H1 (cell line): Measurements from ENCODE around the gene ABCD1. TPM values are rescaled to one million over a fixed set of nuclear protein-coding genes. Genes with fewer than 3 reads are reported as not detected.

Experiments used
- HDAC6 ChIP-seq: IDR thresholded peaks from one replicate; pipeline ENCODE4 v1.7.1; 2012; ENCODE audit warnings: low read depth, mild to moderate bottlenecking, inconsistent platforms, low read length, moderate library complexity
- PHF8 ChIP-seq: fragments of 200-600 bp; sonication (generic); conservative IDR thresholded peaks from 2 replicates; pipeline ENCODE4 v1.7.1; 2012; ENCODE audit warnings: low read depth, mild to moderate bottlenecking, inconsistent platforms, low read length, moderate library complexity
- polyA plus RNA-seq, 7 experiments: library from polyadenylated mRNA; depleted of rRNA in 3 of 7; stranded (reverse) in 5 of 7; unstranded in 2 of 7; fragments of >200 nt in 5 of 7; fragments of 200-250 nt in 2 of 7; gene quantifications; 1 replicate in 5 of 7; 2 replicates in 1 of 7; 4 replicates in 1 of 7; pipeline versions ENCODE4 v1.2.1 to v1.2.3, GENCODE V29; 2011 to 2013; ENCODE audit warnings: missing spikeins in 2 of 7, mixed read lengths in 2 of 7
- total RNA-seq: library from RNA; stranded (reverse); fragmentation: NEBNext Ultra II Directional; extraction: Animal tissue kit (Norgen Biotek cat#: 25700); gene quantifications from 2 replicates; pipeline ENCODE4 v1.2.1, GENCODE V29; 2021

Gene ABCD1
- total and polyA plus RNA-seq, 2 of the 8 experiments (the other 6 are each of a cell fraction or from before 2014, with no cell fraction given) = 3.1 to 6.6 TPM

DNA sequence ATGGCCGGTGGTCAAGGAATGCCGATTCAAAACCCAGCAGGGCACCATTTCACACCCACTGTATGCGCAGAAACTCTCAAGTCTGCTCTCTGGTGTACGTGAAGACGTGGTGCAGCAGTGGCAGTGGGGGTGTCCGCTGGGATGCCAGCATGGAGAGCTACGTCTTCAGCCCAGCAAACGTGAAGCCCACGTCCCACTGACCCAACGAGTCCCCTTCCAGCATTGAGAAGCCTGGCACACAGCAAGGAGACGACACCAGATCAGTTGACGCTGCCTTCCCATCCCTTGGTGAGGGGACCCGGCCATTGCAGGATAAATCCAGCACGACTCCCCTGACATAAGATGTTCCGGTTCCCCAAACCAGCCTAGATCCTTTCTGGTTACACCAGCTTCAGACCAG is 37.2 kb downstream of the ABCD1 start (continued):
- TF ChIP-seq PHF8 (no peak), HDAC6 (no peak)
- TF ChIP-seq, all 59 proteins: peak for 0
